ENCODE data around the gene RCN1. TPM values are rescaled to one million over a fixed set of nuclear protein-coding genes. Genes with fewer than 3 reads are reported as not detected.
"Not testable (repeated sequence)": the region's sequence is repeated elsewhere in the genome, so short reads cannot be mapped to it uniquely, and the experiment has no call there.

RCN1 gene
- total RNA-seq, 1 donor from 2014 or later, result 246 TPM

DNA sequence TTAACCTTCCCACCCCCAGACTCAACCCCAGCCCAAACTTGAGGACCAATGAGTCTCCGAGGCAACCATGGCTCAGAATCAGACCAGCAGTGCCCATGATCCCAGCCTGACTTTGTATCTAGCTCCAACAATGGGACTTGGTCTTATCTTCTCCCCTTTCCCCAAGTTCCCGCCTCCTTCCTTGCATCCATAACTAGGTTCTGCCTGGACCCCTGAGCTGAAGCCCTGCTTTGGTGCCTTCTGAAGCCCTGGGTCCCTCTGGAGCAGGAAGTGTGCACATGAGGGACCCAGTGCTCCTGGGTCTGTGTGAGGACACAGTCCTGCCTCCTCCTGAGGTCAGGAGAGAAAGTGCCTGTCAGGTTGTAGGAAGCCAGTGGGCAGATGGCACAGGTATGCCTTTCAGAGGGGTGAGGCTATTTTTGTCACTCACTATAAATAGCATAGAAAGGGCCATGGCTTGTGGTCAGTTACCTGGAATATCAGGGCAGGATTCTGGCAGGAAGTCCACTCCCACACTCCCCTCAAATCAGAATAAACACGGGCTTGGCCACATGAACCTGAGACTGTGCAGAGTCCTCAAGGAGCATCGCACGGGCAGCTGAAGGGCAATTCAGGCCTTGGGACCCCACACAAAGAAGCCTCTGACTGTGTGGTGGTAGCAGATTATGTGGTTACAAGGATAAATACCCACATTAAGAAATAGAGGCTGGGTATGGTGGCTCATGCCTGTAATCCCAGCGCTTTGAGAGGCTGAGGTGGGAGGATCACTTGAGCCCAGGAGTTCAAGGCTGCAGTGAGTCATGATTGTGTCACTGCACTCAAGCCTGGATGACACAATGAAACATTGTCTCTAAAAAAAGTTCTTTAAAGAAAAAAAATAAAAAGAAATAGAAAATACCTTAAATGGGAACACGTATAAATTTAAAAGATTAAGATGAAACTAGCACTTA lies 27.4 kb downstream of the RCN1 start:
- no peaks in the 10 kb centered on the region for H3K36me3 ChIP-seq
- no peak overlapping the region for H3K9ac ChIP-seq
- H3K36me3 Mint-ChIP-seq, result no peaks in the 10 kb centered on the region
- no peak overlapping the region for H3K27ac ChIP-seq
- no peak overlapping the region for H3K27ac Mint-ChIP-seq
- H3K27me3 ChIP-seq, result no peaks in the 10 kb centered on the region
- no peak overlapping the region for H3K4me3 Mint-ChIP-seq
- TF ChIP-seq EZH2phosphoT487 (IDR thresholded peaks at IDR 0.05) (no peak), EZH2 (IDR thresholded peaks at IDR 0.05) (no peak)
- TF ChIP-seq, protein P1, sequence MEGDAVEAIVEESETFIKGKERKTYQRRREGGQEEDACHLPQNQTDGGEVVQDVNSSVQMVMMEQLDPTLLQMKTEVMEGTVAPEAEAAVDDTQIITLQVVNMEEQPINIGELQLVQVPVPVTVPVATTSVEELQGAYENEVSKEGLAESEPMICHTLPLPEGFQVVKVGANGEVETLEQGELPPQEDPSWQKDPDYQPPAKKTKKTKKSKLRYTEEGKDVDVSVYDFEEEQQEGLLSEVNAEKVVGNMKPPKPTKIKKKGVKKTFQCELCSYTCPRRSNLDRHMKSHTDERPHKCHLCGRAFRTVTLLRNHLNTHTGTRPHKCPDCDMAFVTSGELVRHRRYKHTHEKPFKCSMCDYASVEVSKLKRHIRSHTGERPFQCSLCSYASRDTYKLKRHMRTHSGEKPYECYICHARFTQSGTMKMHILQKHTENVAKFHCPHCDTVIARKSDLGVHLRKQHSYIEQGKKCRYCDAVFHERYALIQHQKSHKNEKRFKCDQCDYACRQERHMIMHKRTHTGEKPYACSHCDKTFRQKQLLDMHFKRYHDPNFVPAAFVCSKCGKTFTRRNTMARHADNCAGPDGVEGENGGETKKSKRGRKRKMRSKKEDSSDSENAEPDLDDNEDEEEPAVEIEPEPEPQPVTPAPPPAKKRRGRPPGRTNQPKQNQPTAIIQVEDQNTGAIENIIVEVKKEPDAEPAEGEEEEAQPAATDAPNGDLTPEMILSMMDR (IDR thresholded peaks at IDR 0.05), result no peak
- DNase-seq (ENCODE audit: low spot score), result no peak
- no peak overlapping the region for H2AFZ ChIP-seq (replicated peaks)
- no peaks in the 10 kb centered on the region for H3F3A ChIP-seq (ENCODE audit: low read depth)
- no peaks in the 10 kb centered on the region for H3K9me3 ChIP-seq (ENCODE audit: low read depth)
- H3K4me1 ChIP-seq, result no peaks in the 10 kb centered on the region
- H4K20me1 ChIP-seq (ENCODE audit: low read depth), result no peaks in the 10 kb centered on the region
- no peak overlapping the region for H3K4me3 ChIP-seq
- peaks cover 6% of the 10 kb centered on the region for H3K4me1 Mint-ChIP-seq
- H3K27me3 Mint-ChIP-seq (ENCODE audit: insufficient read depth, low read depth), result peaks cover 4% of the 10 kb centered on the region
- no peaks in the 10 kb centered on the region for H3K9me3 Mint-ChIP-seq
- no peak overlapping the region for H3K4me2 ChIP-seq
- H3K79me2 ChIP-seq (ENCODE audit: low read depth), result no peaks in the 10 kb centered on the region

DNA sequence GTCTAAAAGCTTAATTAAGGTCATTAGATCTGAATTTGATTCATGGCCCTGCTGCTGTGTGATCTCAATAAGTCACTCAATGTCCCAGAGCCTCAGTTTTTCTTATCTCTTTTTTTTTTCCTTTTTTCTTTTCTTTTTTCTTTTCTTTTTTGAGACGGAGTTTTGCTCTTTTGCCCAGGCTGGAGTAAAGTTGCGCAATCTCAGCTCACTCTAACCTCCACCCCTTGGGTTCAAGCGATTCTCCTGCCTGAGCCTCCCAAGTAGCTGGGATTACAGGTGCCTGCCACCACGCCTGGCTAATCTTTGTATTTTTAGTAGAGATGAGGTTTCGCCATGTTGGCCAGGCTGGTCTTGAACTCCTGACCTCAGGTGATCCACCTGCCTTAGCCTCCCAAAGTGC lies 28.3 kb downstream of the RCN1 start:
- not testable (repeated sequence) for DNase-seq (ENCODE audit: low spot score); H4K20me1 ChIP-seq (ENCODE audit: low read depth); H3K9ac ChIP-seq; H3K27me3 ChIP-seq; H3K79me2 ChIP-seq (ENCODE audit: low read depth); H3K4me1 ChIP-seq; H2AFZ ChIP-seq (replicated peaks); H3K36me3 ChIP-seq; H3K27me3 Mint-ChIP-seq (ENCODE audit: insufficient read depth, low read depth); H3K4me3 ChIP-seq; H3K9me3 ChIP-seq (ENCODE audit: low read depth); H3K36me3 Mint-ChIP-seq; H3K27ac Mint-ChIP-seq; H3K4me2 ChIP-seq; H3K9me3 Mint-ChIP-seq; H3K4me1 Mint-ChIP-seq; H3K27ac ChIP-seq; H3K4me3 Mint-ChIP-seq; H3F3A ChIP-seq (ENCODE audit: low read depth)

DNA sequence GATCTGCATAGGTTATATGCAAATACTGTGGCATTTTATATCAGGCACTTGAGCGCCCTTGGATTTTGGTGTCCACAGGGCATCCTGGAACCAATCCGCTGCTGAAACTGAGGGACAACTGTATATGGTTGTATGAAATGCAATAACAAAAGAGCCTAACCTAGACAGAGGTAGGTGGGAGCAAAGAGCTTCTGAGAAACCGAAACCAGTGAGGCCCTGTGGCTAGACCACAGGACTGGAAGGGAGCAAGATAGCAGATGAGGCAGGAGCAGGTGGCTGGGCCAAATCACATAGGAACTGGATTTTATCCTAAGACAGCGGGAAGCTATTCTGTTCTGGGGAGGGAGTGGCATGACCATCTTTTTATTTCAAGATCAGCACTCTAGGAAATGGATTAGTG lies 30.1 kb downstream of the RCN1 start:
- H3K9ac ChIP-seq, result no peak overlapping the region
- Mint-ChIP-seq H3K27me3 (ENCODE audit: insufficient read depth, low read depth) (peaks cover 4% of the 10 kb centered on the region), H3K36me3 (no peaks in the 10 kb centered on the region), H3K27ac (no peak overlapping the region), H3K4me1 (no peaks in the 10 kb centered on the region), H3K9me3 (peaks cover 3% of the 10 kb centered on the region), H3K4me3 (no peak overlapping the region)
- H3K9me3 ChIP-seq (ENCODE audit: low read depth), result no peaks in the 10 kb centered on the region
- no peak overlapping the region for H3K4me2 ChIP-seq
- no peak overlapping the region for H2AFZ ChIP-seq (replicated peaks)
- H3K27me3 ChIP-seq, result no peaks in the 10 kb centered on the region
- no peaks in the 10 kb centered on the region for H3K79me2 ChIP-seq (ENCODE audit: low read depth)
- no peaks in the 10 kb centered on the region for H3F3A ChIP-seq (ENCODE audit: low read depth)
- H3K27ac ChIP-seq, result no peak overlapping the region
- TF ChIP-seq, protein P1 (IDR thresholded peaks at IDR 0.05), result no peak
- TF ChIP-seq EZH2phosphoT487 (IDR thresholded peaks at IDR 0.05), result no peak
- TF ChIP-seq EZH2 (IDR thresholded peaks at IDR 0.05), result no peak
- no peaks in the 10 kb centered on the region for H3K4me1 ChIP-seq
- H4K20me1 ChIP-seq (ENCODE audit: low read depth), result no peaks in the 10 kb centered on the region
- H3K4me3 ChIP-seq, result no peak overlapping the region
- H3K36me3 ChIP-seq, result no peaks in the 10 kb centered on the region
- no peak for DNase-seq (ENCODE audit: low spot score)

DNA sequence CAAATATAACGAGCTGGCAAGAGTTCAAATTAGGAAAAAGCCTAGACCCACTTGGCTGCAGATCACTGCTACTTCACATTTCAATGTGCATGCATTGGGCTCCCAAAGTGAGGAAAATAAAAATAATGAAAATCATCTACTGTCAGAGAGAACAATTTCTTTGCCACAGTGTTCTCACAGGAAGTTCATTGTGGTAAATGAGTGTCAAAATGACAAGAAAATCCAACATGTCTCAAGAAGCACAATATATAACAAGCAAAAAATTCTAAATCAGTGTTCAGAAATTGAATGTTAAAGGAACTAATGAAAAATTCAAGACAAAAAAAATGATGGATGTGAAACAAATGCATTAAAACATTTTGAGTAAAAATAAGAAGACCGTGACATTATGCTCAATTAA lies 31.3 kb downstream of the RCN1 start:
- TF ChIP-seq, protein P1 (IDR thresholded peaks at IDR 0.05), result no peak
- no peak for TF ChIP-seq EZH2phosphoT487 (IDR thresholded peaks at IDR 0.05)
- no peak for TF ChIP-seq EZH2 (IDR thresholded peaks at IDR 0.05)
- DNase-seq (ENCODE audit: low spot score), result no peak
- no peak overlapping the region for H2AFZ ChIP-seq (replicated peaks)
- no peak overlapping the region for H3K27ac ChIP-seq
- Mint-ChIP-seq H3K4me3 (no peak overlapping the region), H3K27me3 (ENCODE audit: insufficient read depth, low read depth) (peaks cover 4% of the 10 kb centered on the region), H3K36me3 (no peaks in the 10 kb centered on the region), H3K9me3 (peaks cover 5% of the 10 kb centered on the region), H3K27ac (no peak overlapping the region), H3K4me1 (no peaks in the 10 kb centered on the region)
- no peak overlapping the region for H3K9ac ChIP-seq
- H3K27me3 ChIP-seq, result no peaks in the 10 kb centered on the region
- H3K36me3 ChIP-seq, result no peaks in the 10 kb centered on the region
- no peak overlapping the region for H3K4me2 ChIP-seq
- H3K9me3 ChIP-seq (ENCODE audit: low read depth), result no peaks in the 10 kb centered on the region
- H3K79me2 ChIP-seq (ENCODE audit: low read depth), result no peaks in the 10 kb centered on the region
- H3K4me3 ChIP-seq, result no peak overlapping the region
- H4K20me1 ChIP-seq (ENCODE audit: low read depth), result no peaks in the 10 kb centered on the region
- H3K4me1 ChIP-seq, result no peaks in the 10 kb centered on the region
- H3F3A ChIP-seq (ENCODE audit: low read depth), result no peaks in the 10 kb centered on the region

Measured in neural progenitor cell (in vitro differentiated cells).